B cell (primary cell): ENCODE measurements around the gene RPL7A.

ENCODE experiments used
- EZH2 ChIP-seq: IDR thresholded peaks from 2 replicates; pipeline ENCODE4 v1.6.1; 2012; ENCODE audit warnings: borderline replicate concordance, low read depth, mild to moderate bottlenecking, moderate library complexity, low read length; ENCODE audit not compliant: insufficient read depth, poor library complexity, severe bottlenecking
- TF ChIP-seq, protein P1 (sequence below): fragments of 200-600 bp; IDR thresholded peaks from one replicate; pipeline ENCODE4 v1.8.0; 2022; ENCODE audit warnings: antibody characterized with exemption, mild to moderate bottlenecking

- TF ChIP-seq, protein P1, sequence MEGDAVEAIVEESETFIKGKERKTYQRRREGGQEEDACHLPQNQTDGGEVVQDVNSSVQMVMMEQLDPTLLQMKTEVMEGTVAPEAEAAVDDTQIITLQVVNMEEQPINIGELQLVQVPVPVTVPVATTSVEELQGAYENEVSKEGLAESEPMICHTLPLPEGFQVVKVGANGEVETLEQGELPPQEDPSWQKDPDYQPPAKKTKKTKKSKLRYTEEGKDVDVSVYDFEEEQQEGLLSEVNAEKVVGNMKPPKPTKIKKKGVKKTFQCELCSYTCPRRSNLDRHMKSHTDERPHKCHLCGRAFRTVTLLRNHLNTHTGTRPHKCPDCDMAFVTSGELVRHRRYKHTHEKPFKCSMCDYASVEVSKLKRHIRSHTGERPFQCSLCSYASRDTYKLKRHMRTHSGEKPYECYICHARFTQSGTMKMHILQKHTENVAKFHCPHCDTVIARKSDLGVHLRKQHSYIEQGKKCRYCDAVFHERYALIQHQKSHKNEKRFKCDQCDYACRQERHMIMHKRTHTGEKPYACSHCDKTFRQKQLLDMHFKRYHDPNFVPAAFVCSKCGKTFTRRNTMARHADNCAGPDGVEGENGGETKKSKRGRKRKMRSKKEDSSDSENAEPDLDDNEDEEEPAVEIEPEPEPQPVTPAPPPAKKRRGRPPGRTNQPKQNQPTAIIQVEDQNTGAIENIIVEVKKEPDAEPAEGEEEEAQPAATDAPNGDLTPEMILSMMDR, result no peak
- TF ChIP-seq EZH2, result no peak
These were observed 5.5 kb downstream of the RPL7A start for GRCh38 chr9:133353548-133353947.
